DMS79 treated with DMSO at 0.1 percent for 48 hours (cell line): Measurements from ENCODE around the gene PTPRD.

Experiments used
- DNase-seq: peaks from one replicate; lab custom pipeline; 2025; lab: John Stamatoyannopoulos, UW

PTPRD gene

GRCh38 chr9:9752722-9753121, 860.1 kb downstream of the PTPRD start:
- DNase-seq: no peak

GRCh38 chr9:9751996-9752395, 860.8 kb downstream of the PTPRD start:
- no peak for DNase-seq

- no peak for DNase-seq
These were observed 862.1 kb downstream of the PTPRD start for GRCh38 chr9:9750719-9751118.

GRCh38 chr9:9749591-9749990, 863.2 kb downstream of the PTPRD start:
- DNase-seq: no peak

- no peak for DNase-seq
These were observed 865.0 kb downstream of the PTPRD start for GRCh38 chr9:9747787-9748186.

GRCh38 chr9:9746826-9747225, 866.0 kb downstream of the PTPRD start:
- no peak for DNase-seq

GRCh38 chr9:9743822-9744221, 869.0 kb downstream of the PTPRD start:
- DNase-seq: no peak

- no peak for DNase-seq
These were observed 882.6 kb downstream of the PTPRD start for GRCh38 chr9:9730174-9730573.

GRCh38 chr9:9729082-9729481, 883.7 kb downstream of the PTPRD start:
- DNase-seq: no peak

- DNase-seq: no peak
These were observed 893.3 kb downstream of the PTPRD start for GRCh38 chr9:9719373-9720112.

GRCh38 chr9:9718691-9719090, 894.1 kb downstream of the PTPRD start:
- no peak for DNase-seq

GRCh38 chr9:9679433-9679832, 933.4 kb downstream of the PTPRD start:
- no peak for DNase-seq

GRCh38 chr9:9674461-9674860, 938.3 kb downstream of the PTPRD start:
- no peak for DNase-seq

- DNase-seq: no peak
These were observed 942.3 kb downstream of the PTPRD start for GRCh38 chr9:9670454-9670853.

- no peak for DNase-seq
These were observed 967.8 kb downstream of the PTPRD start for GRCh38 chr9:9645006-9645405.

- no peak for DNase-seq
These were observed 981.5 kb downstream of the PTPRD start for GRCh38 chr9:9631284-9631683.

GRCh38 chr9:9625248-9625647, 987.6 kb downstream of the PTPRD start:
- no peak for DNase-seq

GRCh38 chr9:9623506-9623905, 989.3 kb downstream of the PTPRD start:
- no peak for DNase-seq

- no peak for DNase-seq
These were observed 991.4 kb downstream of the PTPRD start for GRCh38 chr9:9621355-9621940.

GRCh38 chr9:9620736-9621135, 992.1 kb downstream of the PTPRD start:
- no peak for DNase-seq

GRCh38 chr9:9615086-9615485, 997.7 kb downstream of the PTPRD start:
- no peak for DNase-seq

- no peak for DNase-seq
These were observed 998.2 kb downstream of the PTPRD start for GRCh38 chr9:9614607-9615006.

- no peak for DNase-seq
These were observed 1000.0 kb downstream of the PTPRD start for GRCh38 chr9:9612755-9613154.

GRCh38 chr9:9612270-9612669, 1000.5 kb downstream of the PTPRD start:
- peak; percentile 81 for DNase-seq
